Cortex of kidney (tissue), 1 donor: ENCODE measurements around the gene RPS4Y1.

Experiments
- DNase-seq: peaks from one replicate; lab custom pipeline; 2025; lab: John Stamatoyannopoulos, UW

The RPS4Y1 gene

GRCh38 chrY:2883561-2883960, 42.2 kb downstream of the RPS4Y1 start:
- DNase-seq = no peak

DNA sequence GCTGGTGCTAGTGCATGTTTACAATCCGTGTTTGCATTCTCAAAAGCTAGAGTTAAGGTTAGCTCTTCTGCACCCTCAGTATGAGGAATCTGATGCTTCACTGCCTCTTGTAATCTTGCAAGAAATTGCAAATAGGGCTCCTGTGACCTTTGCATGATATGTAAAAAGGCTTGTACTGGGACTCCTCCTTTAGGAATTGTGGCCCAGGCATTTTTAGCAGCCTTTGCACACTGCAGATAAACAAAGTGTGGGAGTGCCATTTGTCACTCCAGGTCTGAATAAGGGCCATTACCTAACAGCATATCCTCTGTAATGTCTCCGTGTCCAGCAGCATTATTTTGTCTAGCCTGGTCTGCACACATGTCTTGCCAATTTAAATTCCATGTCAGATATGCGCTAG, 44.5 kb downstream of the RPS4Y1 start:
- no peak for DNase-seq

DNA sequence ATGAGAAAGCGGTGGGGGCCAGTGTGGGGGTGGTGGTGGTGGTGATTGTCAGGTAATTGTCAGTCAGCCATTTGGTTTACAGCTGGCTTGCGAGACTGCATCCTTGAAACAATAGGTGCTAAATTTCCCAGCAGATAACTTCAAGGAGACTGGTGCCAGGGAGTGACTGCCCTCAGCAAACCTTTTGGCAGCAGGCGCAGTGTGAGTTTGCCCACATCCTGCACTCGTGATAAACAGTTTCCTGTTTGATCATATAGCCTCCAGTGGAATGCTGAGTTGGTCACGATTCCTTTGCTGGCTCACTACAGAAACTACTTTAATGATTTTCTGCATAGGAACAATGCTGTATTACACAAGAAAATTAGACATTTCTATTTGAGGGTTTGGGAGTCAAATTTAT, 46.0 kb downstream of the RPS4Y1 start:
- no peak for DNase-seq

DNA sequence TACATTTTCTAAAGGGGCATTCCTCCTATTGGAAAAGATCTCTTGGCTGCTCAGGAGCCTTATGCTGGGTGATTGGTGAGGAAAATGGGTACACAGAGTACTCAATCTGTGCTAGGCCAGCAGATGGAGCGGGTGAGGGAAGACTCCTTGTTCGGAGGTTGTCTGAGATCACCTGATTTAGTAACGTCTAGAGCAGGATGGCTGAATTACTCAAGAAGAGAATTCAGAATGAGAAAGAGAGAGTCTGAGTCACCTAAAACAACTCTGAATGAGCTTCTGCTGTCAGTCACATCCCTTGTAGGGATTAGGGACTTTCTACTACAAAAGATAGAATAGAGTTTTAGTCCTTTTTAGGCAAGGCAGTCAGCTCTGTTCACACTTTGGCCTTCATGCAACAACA, 46.6 kb downstream of the RPS4Y1 start:
- DNase-seq = no peak

GRCh38 chrY:2893471-2893870, 52.1 kb downstream of the RPS4Y1 start:
- DNase-seq = no peak

DNA sequence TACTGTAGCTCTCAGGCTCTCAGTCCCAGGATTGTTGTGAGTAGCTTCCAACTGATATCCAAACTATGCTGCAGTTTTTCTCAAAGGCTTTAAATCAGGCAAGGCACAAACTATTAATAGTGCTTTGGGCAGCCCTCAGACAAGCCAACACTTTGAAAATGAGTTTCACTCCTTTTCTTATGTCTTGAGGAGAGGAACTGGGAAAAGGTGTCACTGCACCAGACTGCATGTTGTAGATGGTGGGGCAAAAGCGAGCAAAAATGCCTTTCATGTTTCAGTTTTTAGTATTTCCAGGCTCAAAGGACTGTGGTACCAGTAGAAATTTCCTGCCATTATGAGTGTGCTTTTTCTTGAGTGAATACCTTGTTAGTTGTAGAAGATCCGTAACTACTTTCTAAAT, 54.6 kb downstream of the RPS4Y1 start:
- DNase-seq = no peak

DNA sequence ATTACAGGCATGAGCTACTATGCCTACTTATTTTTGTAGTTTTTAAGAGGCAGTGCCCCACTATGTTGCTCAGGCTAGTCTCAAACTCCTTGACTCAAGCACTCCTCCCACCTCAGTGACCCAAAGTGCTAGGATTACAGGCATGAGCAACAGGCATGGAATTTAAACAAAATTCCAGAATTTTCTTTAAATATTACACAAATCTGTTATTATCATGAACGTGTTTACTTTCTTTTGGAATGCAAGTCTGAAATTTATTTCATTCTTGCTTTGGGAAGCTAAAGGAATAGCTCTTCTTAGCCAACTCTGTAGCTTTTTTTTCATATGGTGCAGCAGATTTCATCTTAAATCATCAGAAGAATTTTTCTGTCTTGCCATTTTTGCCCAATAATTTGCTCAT, 66.0 kb downstream of the RPS4Y1 start:
- DNase-seq = no peak

GRCh38 chrY:2913066-2913815, 71.8 kb downstream of the RPS4Y1 start:
- no peak for DNase-seq
